CD4-positive, alpha-beta T cell (primary cell): ENCODE results near the gene VASP. TPM values are rescaled to one million over a fixed set of nuclear protein-coding genes. Genes with fewer than 3 reads are reported as not detected.

Experiments
- ATAC-seq: fragments of 200-7000 bp; cut with Tn5 transposase; one replicate; pipeline ENCODE4 v1.10.0; 2022; ENCODE audit warnings: mild to moderate bottlenecking; ENCODE audit not compliant: poor library complexity
- CTCF ChIA-PET: fragments of 350-600 bp; sonication (Branson Sonifier 250); formaldehyde crosslinking; loops from one replicate; lab custom pipeline; 2021; ENCODE audit warnings: antibody characterized with exemption, inconsistent platforms; lab: Charles Lee
- POLR2A ChIA-PET: fragments of 350-600 bp; sonication (Branson Sonifier 250); formaldehyde crosslinking; loops from one replicate; lab custom pipeline; 2021; ENCODE audit warnings: antibody characterized with exemption, inconsistent platforms; lab: Charles Lee
- DNase-seq, 14 experiments: peaks; one replicate each; pipeline ENCODE4 v3.0.0-alpha.2; 2013 to 2020; ENCODE audit warnings: mixed read lengths in 2 of 14
- H3K27ac ChIP-seq, 2 donors: one replicate each; pipeline versions ENCODE4 v1.5.1 to v1.7.0; 2013; ENCODE audit warnings: low read length in 2 of 2, low read depth in 1 of 2, mild to moderate bottlenecking in 1 of 2
- H3K27me3 ChIP-seq, 2 experiments: 1 replicate in 1 of 2; 2 replicates in 1 of 2; pipeline versions ENCODE4 v1.6.1 to v1.7.0; 2013; ENCODE audit warnings: low read length in 2 of 2, control low read depth in 1 of 2, mild to moderate bottlenecking in 1 of 2, moderate library complexity in 1 of 2; ENCODE audit not compliant: insufficient read depth in 2 of 2, control insufficient read depth in 1 of 2
- H3K36me3 ChIP-seq: one replicate; pipeline ENCODE4 v1.6.1; 2013; ENCODE audit warnings: low read length, control low read depth; ENCODE audit not compliant: insufficient read depth
- H3K4me1 ChIP-seq: one replicate; pipeline ENCODE4 v1.6.1; 2013; ENCODE audit warnings: low read length, control low read depth; ENCODE audit not compliant: insufficient read depth
- H3K4me3 ChIP-seq: one replicate; pipeline ENCODE4 v1.5.1; 2013; ENCODE audit warnings: mild to moderate bottlenecking, low read length, moderate library complexity
- H3K9me3 ChIP-seq, 2 experiments: 1 replicate in 1 of 2; 2 replicates in 1 of 2; pipeline versions ENCODE4 v1.6.1 to v1.7.0; 2013; ENCODE audit warnings: low read length in 2 of 2, mild to moderate bottlenecking in 2 of 2, control low read depth in 1 of 2, moderate library complexity in 1 of 2; ENCODE audit not compliant: control insufficient read depth in 1 of 2, insufficient read depth in 1 of 2
- H3K27ac Mint-ChIP-seq: one replicate; pipeline ENCODE4 v1.8.0; 2020; ENCODE audit warnings: mixed read lengths
- H3K27me3 Mint-ChIP-seq: one replicate; pipeline ENCODE4 v1.8.0; 2021; ENCODE audit warnings: mixed read lengths
- H3K36me3 Mint-ChIP-seq: one replicate; pipeline ENCODE4 v1.8.0; 2021; ENCODE audit warnings: low read depth, mixed read lengths
- H3K4me1 Mint-ChIP-seq: one replicate; pipeline ENCODE4 v1.8.0; 2021; ENCODE audit warnings: low read depth, mixed read lengths
- H3K4me3 Mint-ChIP-seq: one replicate; pipeline ENCODE4 v1.8.0; 2020; ENCODE audit warnings: mild to moderate bottlenecking, mixed read lengths
- H3K9me3 Mint-ChIP-seq: one replicate; pipeline ENCODE4 v1.8.0; 2020; ENCODE audit warnings: mixed read lengths
- CTCF ChIP-seq: fragments of 200-600 bp; IDR thresholded peaks from one replicate; pipeline ENCODE4 v1.8.0; 2022; ENCODE audit warnings: antibody characterized with exemption, mild to moderate bottlenecking
- intact Hi-C, 2 experiments: fragments of 100-400 bp; cut with DNase I in 1 of 2; cut with micrococcal nuclease in 1 of 2; formaldehyde crosslinking; loops; one replicate each; pipeline versions ENCODE4 v1.15.1 to v1.9.0; 2023 to 2025; cut with DNase I, micrococcal nuclease
- total RNA-seq, 174 experiments: library from RNA in 2 of 174; stranded (reverse) in 2 of 174; gene quantifications; one replicate each; pipeline ENCODE4 v1.2.3 and lab custom pipeline; 2021 to 2026

The VASP gene
- total RNA-seq, 2 experiments from 2014 or later: 49.9 to 55.5 TPM

GRCh38 chr19:45477713-45478453, 29.4 kb upstream of the VASP start:
- Mint-ChIP-seq H3K27ac (peak overlapping the region; percentile 99), H3K9me3 (no peaks in the 10 kb centered on the region), H3K36me3 (peaks cover 11% of the 10 kb centered on the region), H3K4me3 (peak overlapping the region; percentile 86), H3K27me3 (peaks cover 26% of the 10 kb centered on the region), H3K4me1 (peaks cover 30% of the 10 kb centered on the region)
- H3K36me3 ChIP-seq: peaks cover 1% of the 10 kb centered on the region
- H3K9me3 ChIP-seq: no peaks in the 10 kb centered on the region
- ChIA-PET POLR2A (interaction anchor here (0.8 to 5.3 kb wide), 13 partner anchors 10 to 291 kb away, joined by 3 to 142 read pairs (median 6); partner anchors contain the start of genes FOSB, OPA3, PPP1R13L and QPCTL), CTCF (interaction anchor here (0.6 to 9.5 kb wide), 25 partner anchors 10 to 292 kb away, joined by 3 to 365 read pairs (median 5); partner anchors contain the start of genes ERCC2, FOSB, PPP1R13L and SIX5)
- peaks cover 0 to 4% of the 10 kb centered on the region in 2 experiments for H3K27me3 ChIP-seq
- H3K27ac ChIP-seq: peak overlapping the region; percentile 98 to 99
- peak in 3 of 14 experiments; percentile 24 to 81 (median 70) for DNase-seq
- TF ChIP-seq CTCF: no peak
- peak overlapping the region; percentile 64 for H3K4me3 ChIP-seq
- ATAC-seq: no peak
- intact Hi-C loops: loop anchor here in 1 of 2 experiments (1.0 to 2.0 kb wide), 3 partner anchors 9 to 73 kb away; partner anchors contain the start of gene PPP1R13L
- peaks cover 37% of the 10 kb centered on the region for H3K4me1 ChIP-seq

DNA sequence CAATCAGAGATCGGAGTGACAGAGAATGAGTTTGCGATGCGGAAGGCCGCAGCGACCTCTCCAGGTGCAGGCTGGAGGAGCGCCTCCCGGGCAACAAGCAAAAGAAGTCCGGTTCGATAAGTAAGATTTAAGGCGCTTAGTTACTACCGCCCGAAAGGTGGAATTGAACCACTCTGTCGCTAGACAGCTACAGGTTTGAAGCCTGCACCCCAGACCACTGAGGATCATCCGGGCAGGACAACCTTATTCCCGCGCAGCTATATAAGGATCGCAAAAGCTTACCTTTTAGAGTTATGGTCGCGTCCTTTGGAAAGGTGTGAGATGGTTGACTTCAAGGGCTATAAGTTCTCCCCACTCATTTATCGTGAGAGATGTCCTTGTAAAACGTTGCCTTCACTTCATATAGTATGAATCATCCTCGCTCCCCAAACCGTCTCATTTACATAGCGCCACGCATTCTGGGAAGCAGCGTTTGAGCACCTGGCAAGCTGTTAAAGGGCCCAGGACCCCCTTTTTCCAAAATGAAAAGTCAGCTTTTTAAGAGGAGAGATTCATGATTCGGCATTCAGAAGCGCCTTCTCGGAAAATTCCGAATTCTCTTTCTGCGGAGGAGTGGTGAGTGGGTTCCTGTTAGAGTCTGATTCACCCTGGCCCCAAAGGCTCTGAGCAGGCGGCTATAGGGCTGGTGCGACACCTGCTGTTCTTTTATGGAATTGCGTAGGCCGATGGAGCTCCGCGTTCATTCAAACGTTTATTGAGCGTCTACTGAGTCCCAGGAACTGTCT, 28.6 kb upstream of the VASP start:
- peaks cover 29% of the 10 kb centered on the region for H3K4me1 Mint-ChIP-seq

More for the DNA sequence above, 28.6 kb upstream of the VASP start:
- Histone ChIP-seq H3K27ac (peak overlapping the region; percentile 98 to 99), H3K27me3 (peaks cover 0 to under 1% of the 10 kb centered on the region in 2 experiments), H3K4me1 (peaks cover 37% of the 10 kb centered on the region), H3K4me3 (peak overlapping the region; percentile 64), H3K9me3 (no peaks in the 10 kb centered on the region), H3K36me3 (no peaks in the 10 kb centered on the region)
- ChIA-PET CTCF (interaction anchor here (0.6 to 9.5 kb wide), 35 partner anchors 11 to 291 kb away, joined by 3 to 365 read pairs (median 5); partner anchors contain the start of genes ERCC2, FOSB, PPP1R13L and SIX5), POLR2A (interaction anchor here (0.7 to 5.3 kb wide), 22 partner anchors 11 to 885 kb away, joined by 3 to 142 read pairs (median 4); partner anchors contain the start of genes FOSB, FOXA3, OPA3 and PPP1R13L)
- Mint-ChIP-seq H3K4me3 (peak overlapping the region; percentile 86), H3K27me3 (peaks cover 21% of the 10 kb centered on the region), H3K9me3 (no peaks in the 10 kb centered on the region), H3K27ac (peak overlapping the region; percentile 99), H3K36me3 (peaks cover 10% of the 10 kb centered on the region)
- peak; percentile 85 for TF ChIP-seq CTCF
- intact Hi-C loops: loop anchor here (1.0 to 2.0 kb wide), 5 partner anchors 9 to 108 kb away; partner anchors contain the start of genes ERCC2 (in 1 of the 2) and PPP1R13L (in 1 of the 2)
- DNase-seq (peak; percentile 79 to 95 (median 86)), ATAC-seq (peak; percentile 74)
